Mesendoderm (in vitro differentiated cells): ENCODE results near the gene PLAA.

Experiments
- DNase-seq: peaks from one replicate; pipeline ENCODE4 v3.0.0; 2013
- H2AK5ac ChIP-seq: 2 replicates; pipeline ENCODE4 v1.6.1; 2013; ENCODE audit warnings: low read length, inconsistent platforms
- H2BK120ac ChIP-seq: 2 replicates; pipeline ENCODE4 v1.6.1; 2013; ENCODE audit warnings: low read depth, mild to moderate bottlenecking, low read length, moderate library complexity, mixed read lengths
- H2BK15ac ChIP-seq: replicated peaks from 2 replicates; pipeline ENCODE4 v1.6.1; 2013; ENCODE audit warnings: low read depth, mild to moderate bottlenecking, moderate library complexity
- H2BK5ac ChIP-seq: 2 replicates; pipeline ENCODE4 v1.6.1; 2013; ENCODE audit warnings: low read length, inconsistent platforms
- H3K18ac ChIP-seq: 2 replicates; pipeline ENCODE4 v1.6.1; 2013; ENCODE audit warnings: mild to moderate bottlenecking, low read length, mixed read lengths
- H3K23ac ChIP-seq: one replicate; pipeline ENCODE4 v1.6.1; 2013; ENCODE audit warnings: low read length
- H3K27ac ChIP-seq: 2 replicates; pipeline ENCODE4 v1.5.1; 2013; ENCODE audit warnings: low read depth, mild to moderate bottlenecking, inconsistent platforms, low read length, moderate library complexity
- H3K27me3 ChIP-seq: 2 replicates; pipeline ENCODE4 v1.6.1; 2013; ENCODE audit warnings: low read length, control low read depth, mild to moderate bottlenecking, inconsistent platforms; ENCODE audit not compliant: insufficient read depth, poor library complexity
- H3K36me3 ChIP-seq: 2 replicates; pipeline ENCODE4 v1.6.1; 2013; ENCODE audit warnings: low read length, inconsistent platforms; ENCODE audit not compliant: control insufficient read depth, insufficient read depth
- H3K4ac ChIP-seq: one replicate; pipeline ENCODE4 v1.6.1; 2013; ENCODE audit warnings: low read depth, mild to moderate bottlenecking, low read length, moderate library complexity
- H3K4me1 ChIP-seq: 2 replicates; pipeline ENCODE4 v1.6.1; 2013; ENCODE audit warnings: low read depth, low read length, inconsistent platforms; ENCODE audit not compliant: control insufficient read depth
- H3K4me2 ChIP-seq: 2 replicates; pipeline ENCODE4 v1.6.1; 2013; ENCODE audit warnings: low read length
- H3K4me3 ChIP-seq: 2 replicates; pipeline ENCODE4 v1.5.1; 2013; ENCODE audit warnings: mild to moderate bottlenecking, low read length
- H3K56ac ChIP-seq: one replicate; pipeline ENCODE4 v1.6.1; 2013; ENCODE audit warnings: low read length
- H3K79me1 ChIP-seq: 2 replicates; pipeline ENCODE4 v1.6.1; 2013; ENCODE audit warnings: low read length, inconsistent platforms
- H3K79me2 ChIP-seq: 2 replicates; pipeline ENCODE4 v1.6.1; 2013; ENCODE audit warnings: mild to moderate bottlenecking, low read length; ENCODE audit not compliant: control insufficient read depth, insufficient read depth
- H3K9ac ChIP-seq: 2 replicates; pipeline ENCODE4 v1.6.1; 2013; ENCODE audit warnings: low read length, inconsistent platforms
- H4K5ac ChIP-seq: one replicate; pipeline ENCODE4 v1.6.1; 2013; ENCODE audit warnings: low read length
- H4K8ac ChIP-seq: one replicate; pipeline ENCODE4 v1.6.1; 2013; ENCODE audit warnings: low read depth, mild to moderate bottlenecking, control low read depth, low read length, moderate library complexity
- WGBS: extraction: QIAGEN DNeasy Blood & Tissue Kit; methylation state at CpG from one replicate; pipeline ENCODE4 v1.1.7; 2013; ENCODE audit warnings: low lambda C conversion rate, missing lambda C conversion rate; ENCODE audit not compliant: insufficient coverage; ENCODE audit errors: extremely low coverage; 5-methylcytosine and 5-hydroxymethylcytosine counted together

PLAA gene

DNA sequence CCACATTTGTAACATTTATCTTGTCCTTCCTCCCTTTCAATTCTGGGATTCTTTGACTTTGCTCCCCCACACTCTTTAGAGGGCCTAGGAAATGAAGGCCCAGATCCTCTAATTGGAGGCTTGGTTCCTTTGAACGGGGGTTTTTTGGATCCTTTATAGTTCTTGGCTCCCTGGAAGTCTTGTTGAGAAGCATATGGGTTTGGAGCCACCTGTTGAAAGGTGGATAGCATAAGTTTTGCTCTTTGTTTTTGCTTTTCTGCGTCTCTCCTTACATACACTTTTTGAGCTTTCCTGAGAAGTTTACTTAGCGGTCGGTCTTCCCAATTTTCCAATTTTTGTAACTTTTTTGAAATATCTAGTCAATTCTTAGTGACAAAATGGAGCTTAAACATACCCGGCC lies 26.9 kb upstream of the PLAA start:
- Histone ChIP-seq H3K4ac (no peak overlapping the region), H3K4me2 (no peak overlapping the region), H3K27ac (no peak overlapping the region), H3K36me3 (no peaks in the 10 kb centered on the region), H3K4me1 (peaks cover 1% of the 10 kb centered on the region), H3K18ac (no peak overlapping the region), H2BK120ac (no peak overlapping the region), H2BK15ac (peak overlapping the region; percentile 65), H3K23ac (no peak overlapping the region), H3K56ac (no peak overlapping the region), H4K5ac (no peak overlapping the region), H3K9ac (no peak overlapping the region), H3K79me2 (no peaks in the 10 kb centered on the region), H2BK5ac (no peak overlapping the region), H4K8ac (no peak overlapping the region), H3K79me1 (no peaks in the 10 kb centered on the region), H2AK5ac (no peak overlapping the region), H3K4me3 (no peak overlapping the region), H3K27me3 (no peaks in the 10 kb centered on the region)
- WGBS = no CpG with 5 or more reads among the region's 5 CpGs
- DNase-seq = peak; percentile 7

DNA sequence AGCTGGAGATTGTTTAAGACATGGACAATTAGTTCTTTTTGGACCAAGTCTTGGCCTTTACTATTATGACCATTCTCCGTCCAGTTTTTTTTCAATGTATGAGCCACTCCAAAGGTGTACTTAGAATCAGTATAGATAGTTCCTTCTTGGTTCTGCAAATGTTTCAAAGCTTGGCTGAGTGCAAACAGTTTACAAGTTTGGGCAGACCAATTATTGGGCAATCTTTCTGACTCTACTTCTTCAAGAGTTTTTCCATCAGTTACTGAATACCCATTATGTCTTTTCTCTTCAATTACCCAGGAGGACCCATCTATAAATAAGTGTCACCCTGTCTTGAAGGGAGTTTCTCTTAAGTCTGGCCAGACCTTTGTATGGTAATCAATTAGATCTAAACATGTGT lies 24.7 kb upstream of the PLAA start:
- no peak overlapping the region for H2BK120ac ChIP-seq
- DNase-seq = no peak
- H4K5ac ChIP-seq = no peak overlapping the region
- H3K4me3 ChIP-seq = no peak overlapping the region
- H3K79me2 ChIP-seq = no peaks in the 10 kb centered on the region
- H3K4me2 ChIP-seq = no peak overlapping the region
- no peak overlapping the region for H2AK5ac ChIP-seq
- H3K36me3 ChIP-seq = no peaks in the 10 kb centered on the region
- peaks cover 1% of the 10 kb centered on the region for H3K4me1 ChIP-seq
- H3K27ac ChIP-seq = no peak overlapping the region
- no peak overlapping the region for H3K18ac ChIP-seq
- no peak overlapping the region for H3K56ac ChIP-seq
- no peaks in the 10 kb centered on the region for H3K27me3 ChIP-seq
- no peak overlapping the region for H3K4ac ChIP-seq
- H3K9ac ChIP-seq = no peak overlapping the region
- H2BK15ac ChIP-seq = no peak overlapping the region
- H2BK5ac ChIP-seq = no peak overlapping the region
- no peaks in the 10 kb centered on the region for H3K79me1 ChIP-seq
- no peak overlapping the region for H3K23ac ChIP-seq
- H4K8ac ChIP-seq = no peak overlapping the region
- no CpG with 5 or more reads among the region's 1 CpG for WGBS

- Histone ChIP-seq H3K23ac (no peak overlapping the region), H2AK5ac (no peak overlapping the region), H3K27me3 (no peaks in the 10 kb centered on the region), H2BK120ac (no peak overlapping the region), H3K18ac (peak overlapping the region; percentile 7), H3K79me1 (no peaks in the 10 kb centered on the region), H3K56ac (peak overlapping the region; percentile 92), H3K9ac (peak overlapping the region; percentile 87), H3K27ac (peak overlapping the region; percentile 13), H3K36me3 (no peaks in the 10 kb centered on the region), H3K4me2 (peak overlapping the region; percentile 72), H3K4me1 (no peaks in the 10 kb centered on the region), H2BK15ac (no peak overlapping the region), H3K4me3 (peak overlapping the region; percentile 83), H3K4ac (no peak overlapping the region), H2BK5ac (no peak overlapping the region), H4K8ac (no peak overlapping the region), H3K79me2 (no peaks in the 10 kb centered on the region), H4K5ac (no peak overlapping the region)
- DNase-seq = no peak
- no CpG with 5 or more reads among the region's 6 CpGs for WGBS
These were observed 9.8 kb upstream of the PLAA start for GRCh38 chr9:26956860-26957233.

DNA sequence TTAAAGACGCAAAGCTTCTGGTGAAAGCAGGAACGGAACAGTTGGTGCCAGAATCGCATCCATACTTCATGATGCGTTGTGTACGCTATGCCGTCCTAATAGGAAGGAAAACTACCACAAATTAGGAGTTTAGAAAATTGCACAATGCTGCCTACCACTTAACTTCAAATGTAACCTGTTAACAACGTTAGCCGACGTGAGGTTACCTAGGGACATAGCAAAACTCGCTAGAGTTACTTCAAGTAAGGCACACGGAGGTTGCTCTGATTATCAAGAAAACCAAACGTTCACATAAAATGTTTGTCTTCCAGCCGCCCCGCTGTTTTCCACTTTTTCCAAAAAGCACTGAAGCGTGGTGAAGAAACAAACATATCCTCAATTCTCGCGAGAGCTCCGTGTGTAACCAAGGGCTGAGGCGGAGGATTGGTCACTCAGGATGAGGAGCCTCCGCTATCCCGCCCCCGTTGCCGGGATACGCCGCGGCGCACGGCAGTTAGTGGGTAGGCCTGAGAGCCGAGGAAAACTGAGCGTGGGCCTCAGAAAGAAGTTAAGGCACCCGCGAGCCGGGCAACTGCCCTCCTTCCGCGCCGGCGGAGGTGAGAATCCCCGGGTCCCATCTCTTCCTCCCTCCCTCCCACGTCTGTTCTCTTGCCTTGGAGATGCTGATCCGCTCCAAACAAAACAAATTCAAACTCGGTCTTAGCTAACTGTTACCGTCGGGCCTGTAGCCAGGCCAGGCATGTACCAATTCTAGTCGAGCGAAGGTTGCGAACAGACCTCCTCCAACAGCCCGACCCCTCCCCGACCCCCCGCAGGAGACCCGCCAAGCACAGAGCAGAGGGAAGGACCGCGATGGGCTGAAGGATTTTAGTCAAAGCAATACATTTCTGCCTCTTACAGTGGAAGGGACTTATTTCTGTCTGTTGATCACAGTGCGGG lies 9.1 kb upstream of the PLAA start, which contains the start of gene IFT74:
IFT74 (plus strand) TSS at position 492 of the 939 bp plus-strand sequence. CDS start 5,556 bp downstream, outside the sequence.
- Histone ChIP-seq H3K9ac (peak within 1 kb of the TSS; percentile 87), H3K79me1 (no peaks in the 10 kb centered on the region), H2AK5ac (no peak within 1 kb of the TSS), H2BK15ac (no peak within 1 kb of the TSS), H3K36me3 (no peaks in the 10 kb centered on the region), H3K4me3 (peak within 1 kb of the TSS; percentile 83), H3K56ac (peak within 1 kb of the TSS; percentile 92), H2BK120ac (no peak within 1 kb of the TSS), H3K18ac (peak within 1 kb of the TSS; percentile 19), H2BK5ac (no peak within 1 kb of the TSS), H3K4me2 (peak within 1 kb of the TSS; percentile 97), H3K23ac (no peak within 1 kb of the TSS), H3K79me2 (no peaks in the 10 kb centered on the region), H3K27me3 (no peaks in the 10 kb centered on the region), H3K4ac (peak within 1 kb of the TSS; percentile 70), H3K4me1 (no peaks in the 10 kb centered on the region), H3K27ac (peak within 1 kb of the TSS; percentile 13), H4K8ac (no peak within 1 kb of the TSS), H4K5ac (no peak within 1 kb of the TSS)
- no CpG with 5 or more reads among the region's 53 CpGs for WGBS
- DNase-seq = peak; percentile 99

DNA sequence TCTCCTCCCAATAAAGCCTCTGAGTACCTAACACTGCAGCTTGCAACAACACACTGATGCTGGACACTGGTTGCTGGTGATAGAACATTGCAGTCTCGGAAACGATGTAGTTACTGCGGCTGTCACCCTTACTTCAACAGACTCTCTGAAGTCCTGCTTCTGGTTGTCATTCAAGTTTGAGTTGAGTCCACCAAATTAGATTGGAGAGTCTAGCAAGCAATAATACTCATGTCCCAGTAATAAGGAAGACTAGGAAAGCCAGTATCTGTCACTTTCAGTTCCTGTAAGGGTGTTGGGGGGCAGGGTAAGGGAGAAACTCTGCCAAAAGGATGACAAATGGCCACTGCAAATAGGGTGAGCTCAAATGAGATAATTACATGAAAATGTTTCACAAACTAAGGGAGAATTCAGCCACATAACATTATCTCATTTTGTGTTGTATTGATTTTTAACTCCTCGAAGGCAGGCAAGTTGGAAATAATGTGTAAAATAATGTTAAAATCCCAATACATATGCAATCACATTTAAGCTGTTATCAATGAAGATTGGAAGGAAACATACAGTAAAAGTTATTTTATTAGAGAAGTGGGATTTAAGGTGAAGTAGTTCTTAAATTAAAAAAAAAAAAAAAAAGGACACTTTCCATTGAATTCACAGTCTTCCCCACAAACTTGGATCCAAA lies 8.3 kb upstream of the PLAA start:
- Histone ChIP-seq H2BK5ac (no peak overlapping the region), H3K79me2 (no peaks in the 10 kb centered on the region), H3K23ac (no peak overlapping the region), H3K56ac (peak overlapping the region; percentile 88), H3K27me3 (no peaks in the 10 kb centered on the region), H3K4me2 (peak overlapping the region; percentile 97), H3K36me3 (no peaks in the 10 kb centered on the region), H3K9ac (peak overlapping the region; percentile 86), H4K5ac (no peak overlapping the region), H2BK120ac (no peak overlapping the region), H2AK5ac (no peak overlapping the region), H3K4me1 (no peaks in the 10 kb centered on the region), H3K4me3 (peak overlapping the region; percentile 69), H4K8ac (no peak overlapping the region), H3K18ac (no peak overlapping the region), H3K27ac (no peak overlapping the region), H3K79me1 (no peaks in the 10 kb centered on the region), H3K4ac (peak overlapping the region; percentile 70), H2BK15ac (no peak overlapping the region)
- peak; percentile 31 for DNase-seq
- no CpG with 5 or more reads among the region's 4 CpGs for WGBS
